GM10266 (cell line): ENCODE results near the gene CD4.

Experiments used
- DNase-seq: peaks from one replicate; pipeline ENCODE4 v3.0.0; 2012; ENCODE audit errors: extremely low spot score
- CTCF ChIP-seq: IDR thresholded peaks from 2 replicates; pipeline ENCODE4 v1.5.1; 2012; ENCODE audit warnings: mild to moderate bottlenecking, low read depth; ENCODE audit not compliant: control insufficient read depth, insufficient read depth; ENCODE audit errors: missing control alignments

Gene CD4

GRCh38 chr12:6758506-6759095 is 30.7 kb upstream of the CD4 start:
- TF ChIP-seq CTCF = no peak
- DNase-seq = no peak

- DNase-seq = no peak
- no peak for TF ChIP-seq CTCF
These were observed 29.6 kb upstream of the CD4 start for GRCh38 chr12:6759741-6760140.

GRCh38 chr12:6763380-6763779 is 25.9 kb upstream of the CD4 start:
- no peak for TF ChIP-seq CTCF
- DNase-seq = no peak

- no peak for TF ChIP-seq CTCF
- peak; percentile 97 for DNase-seq
These were observed 25.1 kb upstream of the CD4 start for GRCh38 chr12:6764011-6764828.

GRCh38 chr12:6765048-6765633 is 24.2 kb upstream of the CD4 start:
- no peak for DNase-seq
- TF ChIP-seq CTCF = no peak

- TF ChIP-seq CTCF = no peak
- peak; percentile 79 for DNase-seq
These were observed 23.4 kb upstream of the CD4 start, which contains the start of gene PTMS for GRCh38 chr12:6765634-6766581. PTMS (plus strand) TSS chr12:6766363; CDS start chr12:6766706, 343 bp downstream.
